Esophagus muscularis mucosa (tissue), 4 donors: ENCODE measurements around the gene GRID1. TPM values are rescaled to one million over a fixed set of nuclear protein-coding genes. Genes with fewer than 3 reads are reported as not detected.

Experiments
- DNase-seq: peaks from one replicate; pipeline ENCODE4 v3.0.0-alpha.2; 2017; ENCODE audit errors: extremely low spot score
- H3K27ac ChIP-seq, 4 donors: fragments of 200-600 bp; sonication (generic); replicated peaks in 1 of 4; 1 replicate in 3 of 4; 2 replicates in 1 of 4; pipeline ENCODE4 v1.5.1; 2016 to 2019; ENCODE audit warnings: mild to moderate bottlenecking in 1 of 4
- H3K27me3 ChIP-seq, 4 donors: fragments of 200-600 bp; sonication (generic); one replicate each; pipeline versions ENCODE4 v1.5.1 to v1.6.0; 2016 to 2019
- H3K36me3 ChIP-seq, 4 donors: fragments of 200-600 bp; sonication (generic); one replicate each; pipeline ENCODE4 v1.5.1; 2016 to 2019
- H3K4me1 ChIP-seq, 4 donors: fragments of 200-600 bp; sonication (generic); one replicate each; pipeline ENCODE4 v1.5.1; 2016 to 2019
- H3K4me3 ChIP-seq, 4 donors: fragments of 200-600 bp; sonication (generic); 1 replicate in 2 of 4; 2 replicates in 2 of 4; pipeline ENCODE4 v1.5.1; 2016 to 2019; ENCODE audit warnings: mild to moderate bottlenecking in 4 of 4, moderate library complexity in 1 of 4
- H3K9me3 ChIP-seq, 4 donors: fragments of 200-600 bp; sonication (generic); 1 replicate in 3 of 4; 2 replicates in 1 of 4; pipeline ENCODE4 v1.5.1; 2016 to 2019
- EP300 ChIP-seq: sonication (generic); formaldehyde crosslinking; IDR thresholded peaks from one replicate; pipeline ENCODE4 v1.6.1; 2017; ENCODE audit warnings: antibody characterized with exemption
- POLR2A ChIP-seq: fragments of 450-650 bp; IDR thresholded peaks from one replicate; pipeline ENCODE4 v1.6.1; 2017; ENCODE audit warnings: antibody characterized with exemption, moderate library complexity, mild to moderate bottlenecking, low read depth
- POLR2AphosphoS5 ChIP-seq, 2 donors: sonication (generic); formaldehyde crosslinking; IDR thresholded peaks; one replicate each; pipeline ENCODE4 v1.6.1; 2017; ENCODE audit warnings: antibody characterized with exemption in 2 of 2
- WGBS: methylation state at CpG from one replicate; pipeline ENCODE4 v1.1.5; 2018; 5-methylcytosine and 5-hydroxymethylcytosine counted together
- intact Hi-C: fragments of 100-400 bp; cut with DNase I; formaldehyde crosslinking; loops from one replicate; pipeline ENCODE4 v1.15.1; 2023
- total RNA-seq, 4 donors: library from RNA; depleted of rRNA; stranded (reverse); fragments of >200 nt; gene quantifications; one replicate each; pipeline versions ENCODE4 v1.1.0 to v1.2.1, GENCODE V29; 2016
- TF ChIP-seq, protein P1 (sequence below), 3 experiments: fragments of 200-600 bp in 2 of 3; fragments of 450-650 bp in 1 of 3; sonication (generic) in 2 of 3; IDR thresholded peaks; one replicate each; pipeline ENCODE4 v1.5.1; 2017 to 2019; ENCODE audit warnings: antibody characterized with exemption in 3 of 3, mild to moderate bottlenecking in 2 of 3, moderate library complexity in 1 of 3

Gene GRID1
- total RNA-seq, 4 donors from 2014 or later = under 0.01 to 1.3 (median 1.1) TPM

DNA sequence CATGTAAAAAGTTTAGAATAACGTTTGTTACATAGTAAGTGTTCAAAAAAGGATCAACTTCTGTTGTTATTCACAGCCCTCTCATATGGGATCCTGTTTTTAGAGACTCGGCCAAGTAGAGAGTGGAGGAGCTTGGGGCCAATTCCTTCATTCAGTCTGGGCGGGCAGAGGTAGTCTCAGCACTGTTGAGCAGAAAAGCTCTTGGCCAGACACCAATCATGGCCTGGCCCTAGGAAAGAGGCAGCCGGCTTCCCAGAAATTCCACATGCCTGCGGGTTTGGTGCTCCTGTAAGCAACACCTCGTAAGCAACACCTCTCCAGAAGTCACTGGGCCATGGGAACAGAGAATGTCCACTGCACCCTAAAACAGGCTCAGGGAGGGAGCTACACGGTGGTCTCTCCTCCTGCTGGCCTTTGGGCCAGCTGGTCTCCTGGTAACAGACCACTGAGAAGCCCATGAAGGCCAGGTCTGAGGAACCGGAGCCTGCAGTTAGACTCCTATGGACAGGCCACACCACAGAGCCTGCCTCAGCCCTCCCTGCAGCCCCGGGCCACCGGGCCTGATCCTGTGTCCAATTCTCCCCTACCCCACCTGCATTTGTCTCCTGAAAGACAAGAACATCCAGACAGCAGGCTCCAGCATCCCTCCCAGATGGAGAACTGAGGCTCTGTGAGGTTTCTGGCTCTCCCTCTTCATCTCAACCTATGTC is 149.1 kb downstream of the GRID1 start:
- Histone ChIP-seq H3K4me3 (no peak overlapping the region), H3K4me1 (no peaks in the 10 kb centered on the region), H3K36me3 (no peaks in the 10 kb centered on the region), H3K9me3 (no peaks in the 10 kb centered on the region), H3K27ac (no peak overlapping the region), H3K27me3 (no peaks in the 10 kb centered on the region)
- no peak for DNase-seq
- TF ChIP-seq POLR2AphosphoS5 (IDR thresholded peaks at IDR 0.05) (no peak), POLR2A (no peak), EP300 (no peak)
- TF ChIP-seq, protein P1, sequence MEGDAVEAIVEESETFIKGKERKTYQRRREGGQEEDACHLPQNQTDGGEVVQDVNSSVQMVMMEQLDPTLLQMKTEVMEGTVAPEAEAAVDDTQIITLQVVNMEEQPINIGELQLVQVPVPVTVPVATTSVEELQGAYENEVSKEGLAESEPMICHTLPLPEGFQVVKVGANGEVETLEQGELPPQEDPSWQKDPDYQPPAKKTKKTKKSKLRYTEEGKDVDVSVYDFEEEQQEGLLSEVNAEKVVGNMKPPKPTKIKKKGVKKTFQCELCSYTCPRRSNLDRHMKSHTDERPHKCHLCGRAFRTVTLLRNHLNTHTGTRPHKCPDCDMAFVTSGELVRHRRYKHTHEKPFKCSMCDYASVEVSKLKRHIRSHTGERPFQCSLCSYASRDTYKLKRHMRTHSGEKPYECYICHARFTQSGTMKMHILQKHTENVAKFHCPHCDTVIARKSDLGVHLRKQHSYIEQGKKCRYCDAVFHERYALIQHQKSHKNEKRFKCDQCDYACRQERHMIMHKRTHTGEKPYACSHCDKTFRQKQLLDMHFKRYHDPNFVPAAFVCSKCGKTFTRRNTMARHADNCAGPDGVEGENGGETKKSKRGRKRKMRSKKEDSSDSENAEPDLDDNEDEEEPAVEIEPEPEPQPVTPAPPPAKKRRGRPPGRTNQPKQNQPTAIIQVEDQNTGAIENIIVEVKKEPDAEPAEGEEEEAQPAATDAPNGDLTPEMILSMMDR (IDR thresholded peaks at IDR 0.05) = no peak
- 84% methylated on average over 10 of the region's 10 CpGs for WGBS
- intact Hi-C loops = no loop called here

DNA sequence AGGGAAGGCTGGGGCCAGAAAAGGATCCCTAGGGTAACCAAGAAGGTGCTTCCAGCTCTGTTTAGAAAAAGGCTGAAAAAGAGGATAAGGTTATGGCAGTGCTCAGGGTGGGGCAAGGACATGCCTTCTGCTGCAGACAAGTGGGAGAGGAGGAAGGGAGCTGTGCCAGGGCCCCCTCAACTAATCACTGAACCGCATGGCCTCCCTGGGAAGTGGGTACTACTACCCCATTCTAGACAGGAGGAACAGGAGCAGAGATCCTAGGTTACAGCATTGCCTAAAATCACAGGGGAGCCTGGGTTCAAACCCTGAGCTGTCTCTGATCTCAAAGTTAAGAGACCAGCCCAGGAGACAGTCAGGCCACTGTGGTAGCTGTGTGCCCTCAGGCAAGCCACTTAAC is 149.7 kb downstream of the GRID1 start:
- Histone ChIP-seq H3K4me3 (no peak overlapping the region), H3K4me1 (no peaks in the 10 kb centered on the region)

DNA sequence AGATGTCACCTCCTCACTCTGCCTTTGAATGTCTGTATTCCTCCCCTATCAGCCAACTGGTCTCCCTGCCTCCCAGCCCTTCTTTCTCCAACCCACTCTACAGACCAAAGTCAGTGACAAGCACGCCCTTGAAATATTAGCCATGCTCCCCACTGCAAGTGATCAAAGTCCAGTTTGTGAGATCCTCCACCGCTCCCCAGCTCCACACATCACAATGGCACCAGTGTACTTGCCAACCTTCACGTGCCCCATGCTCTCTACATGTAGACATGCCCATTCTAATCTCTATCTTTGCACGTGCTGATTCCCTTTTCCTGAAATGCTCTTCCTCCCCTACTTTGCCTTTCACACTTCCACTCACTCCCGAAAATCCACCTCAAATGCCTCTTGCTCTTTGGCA is 150.9 kb downstream of the GRID1 start:
- intact Hi-C loops = no loop called here
- TF ChIP-seq EP300 (no peak), POLR2A (no peak), POLR2AphosphoS5 (IDR thresholded peaks at IDR 0.05) (no peak)
- TF ChIP-seq, protein P1 (IDR thresholded peaks at IDR 0.05) = no peak
- 73% methylated on average over 5 of the region's 5 CpGs for WGBS

More for the DNA sequence above, 149.7 kb downstream of the GRID1 start:
- Histone ChIP-seq H3K27ac (no peak overlapping the region), H3K36me3 (no peaks in the 10 kb centered on the region), H3K27me3 (no peaks in the 10 kb centered on the region), H3K9me3 (no peaks in the 10 kb centered on the region)
- DNase-seq = no peak
- intact Hi-C loops = no loop called here
- TF ChIP-seq, protein P1 (IDR thresholded peaks at IDR 0.05) = no peak
- TF ChIP-seq POLR2A = no peak
- no peak for TF ChIP-seq EP300
- TF ChIP-seq POLR2AphosphoS5 (IDR thresholded peaks at IDR 0.05) = no peak
- 100% methylated on average over 1 of the region's 1 CpG for WGBS

DNA sequence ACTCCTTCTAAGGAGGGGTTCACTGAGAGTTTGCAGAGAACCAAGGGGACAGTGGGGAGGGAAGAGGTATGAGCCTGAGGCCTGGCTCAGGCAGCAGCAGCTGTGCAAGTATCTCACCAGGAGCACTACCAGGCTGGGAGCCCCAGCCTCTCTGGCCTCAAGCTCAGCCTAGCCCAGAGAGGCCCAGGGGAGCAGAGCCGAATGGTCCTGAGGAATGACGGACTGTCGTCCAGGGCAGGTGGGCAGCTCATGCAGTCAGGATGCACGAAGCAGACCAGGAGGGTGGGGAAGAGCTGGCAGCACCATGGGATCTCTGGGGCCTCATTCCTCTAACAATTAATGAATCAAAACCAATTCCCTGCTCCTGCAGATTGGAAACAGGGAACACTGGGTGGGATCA is 151.5 kb downstream of the GRID1 start:
- no peak for TF ChIP-seq EP300
- TF ChIP-seq POLR2A = no peak
- TF ChIP-seq, protein P1 (IDR thresholded peaks at IDR 0.05) = no peak
- TF ChIP-seq POLR2AphosphoS5 (IDR thresholded peaks at IDR 0.05) = no peak
- no peak overlapping the region for H3K4me3 ChIP-seq
- WGBS = 84% methylated on average over 4 of the region's 4 CpGs

More for the DNA sequence above, 150.9 kb downstream of the GRID1 start:
- Histone ChIP-seq H3K27ac (no peak overlapping the region), H3K36me3 (no peaks in the 10 kb centered on the region), H3K4me1 (no peaks in the 10 kb centered on the region), H3K4me3 (no peak overlapping the region), H3K27me3 (no peaks in the 10 kb centered on the region), H3K9me3 (no peaks in the 10 kb centered on the region)
- DNase-seq = no peak

DNA sequence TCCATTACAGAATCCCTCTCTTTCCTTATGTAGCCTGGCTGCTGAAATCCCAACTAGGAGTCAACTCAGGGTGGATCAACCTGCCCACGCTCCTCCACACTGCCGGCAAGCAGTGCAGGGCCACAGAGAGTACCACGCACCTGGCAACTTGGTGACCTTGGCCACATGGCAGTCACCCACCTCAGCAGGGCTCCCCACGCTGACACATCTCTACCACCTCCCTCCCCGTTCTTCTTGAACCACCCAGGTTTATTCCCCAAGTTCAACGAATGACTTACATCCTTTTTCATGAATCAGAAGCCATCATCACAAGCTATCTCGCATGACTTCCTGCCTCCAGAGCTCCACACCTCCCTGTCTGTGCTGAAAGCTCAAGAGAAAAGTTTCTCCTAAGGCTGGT is 153.4 kb downstream of the GRID1 start:
- Histone ChIP-seq H3K4me1 (no peaks in the 10 kb centered on the region), H3K9me3 (no peaks in the 10 kb centered on the region), H3K27ac (no peak overlapping the region), H3K4me3 (no peak overlapping the region), H3K27me3 (no peaks in the 10 kb centered on the region), H3K36me3 (no peaks in the 10 kb centered on the region)
- WGBS = 93% methylated on average over 7 of the region's 7 CpGs
- no peak for TF ChIP-seq EP300
- TF ChIP-seq, protein P1 (IDR thresholded peaks at IDR 0.05) = no peak
- TF ChIP-seq POLR2AphosphoS5 (IDR thresholded peaks at IDR 0.05) = no peak
- TF ChIP-seq POLR2A = no peak
- no peak for DNase-seq
- intact Hi-C loops = no loop called here

More for the DNA sequence above, 151.5 kb downstream of the GRID1 start:
- no peaks in the 10 kb centered on the region for H3K27me3 ChIP-seq
- no peaks in the 10 kb centered on the region for H3K9me3 ChIP-seq
- DNase-seq = no peak
- H3K27ac ChIP-seq = no peak overlapping the region
- no peaks in the 10 kb centered on the region for H3K36me3 ChIP-seq
- intact Hi-C loops = no loop called here
- no peaks in the 10 kb centered on the region for H3K4me1 ChIP-seq
